Upper lobe of right lung (tissue), 1 donor: ENCODE results near the gene TNFAIP8L3. TPM values are rescaled to one million over a fixed set of nuclear protein-coding genes. Genes with fewer than 3 reads are reported as not detected.

Experiments
- ATAC-seq: fragments of 200-7000 bp; cut with Tn5 transposase; one replicate; pipeline ENCODE4 v1.9.1; 2020; ENCODE audit warnings: mild to moderate bottlenecking, moderate library complexity
- DNase-seq: peaks from one replicate; pipeline ENCODE4 v3.0.0-alpha.2; 2020
- H3K27ac ChIP-seq: fragments of 200-600 bp; one replicate; pipeline ENCODE4 v1.8.0; 2022
- H3K27me3 ChIP-seq: fragments of 200-600 bp; one replicate; pipeline ENCODE4 v1.8.0; 2022; ENCODE audit warnings: mild to moderate bottlenecking
- H3K36me3 ChIP-seq: fragments of 200-600 bp; one replicate; pipeline ENCODE4 v1.8.0; 2022
- H3K4me1 ChIP-seq: fragments of 200-600 bp; one replicate; pipeline ENCODE4 v1.8.0; 2022
- H3K4me3 ChIP-seq: fragments of 200-600 bp; one replicate; pipeline ENCODE4 v1.8.0; 2022; ENCODE audit warnings: mild to moderate bottlenecking
- H3K9me3 ChIP-seq: fragments of 200-600 bp; one replicate; pipeline ENCODE4 v1.8.0; 2022
- CTCF ChIP-seq: fragments of 200-600 bp; IDR thresholded peaks from one replicate; pipeline ENCODE4 v1.8.0; 2022; ENCODE audit warnings: antibody characterized with exemption
- intact Hi-C: fragments of 100-400 bp; cut with DNase I; formaldehyde crosslinking; loops from one replicate; pipeline ENCODE4 v1.11.0; 2022
- total RNA-seq: library from RNA; stranded (reverse); fragmentation: NEBNext Ultra II Directional; extraction: Animal tissue kit (Norgen Biotek cat#: 25700); gene quantifications from one replicate; pipeline ENCODE4 v1.2.1, GENCODE V29; 2021
- donor health status: DM: no; HTN: yes; CAD: no; lungs with severe emphysema.

Gene TNFAIP8L3
- total RNA-seq, 1 donor from 2014 or later: 10.9 TPM

- Histone ChIP-seq H3K4me3 (no peak overlapping the region), H3K36me3 (no peaks in the 10 kb centered on the region), H3K4me1 (peaks cover 7% of the 10 kb centered on the region), H3K27ac (no peak overlapping the region), H3K27me3 (no peaks in the 10 kb centered on the region), H3K9me3 (no peaks in the 10 kb centered on the region)
- no peak for ATAC-seq
- no peak for TF ChIP-seq CTCF
- no peak for DNase-seq
- intact Hi-C loops: no loop called here
Observed at GRCh38 chr15:51074926-51075325, 19.8 kb downstream of the TNFAIP8L3 start.

GRCh38 chr15:51071578-51071977, 23.1 kb downstream of the TNFAIP8L3 start:
- no peak overlapping the region for H3K27ac ChIP-seq
- intact Hi-C loops: no loop called here
- TF ChIP-seq CTCF: no peak

GRCh38 chr15:51069983-51070382, 24.7 kb downstream of the TNFAIP8L3 start:
- Histone ChIP-seq H3K27ac (no peak overlapping the region), H3K36me3 (no peaks in the 10 kb centered on the region), H3K4me1 (no peaks in the 10 kb centered on the region), H3K4me3 (no peak overlapping the region), H3K27me3 (no peaks in the 10 kb centered on the region), H3K9me3 (no peaks in the 10 kb centered on the region)
- intact Hi-C loops: no loop called here
- no peak for ATAC-seq
- no peak for TF ChIP-seq CTCF
- DNase-seq: no peak

More at GRCh38 chr15:51071578-51071977, 23.1 kb downstream of the TNFAIP8L3 start:
- DNase-seq: no peak
- no peak for ATAC-seq
- H3K27me3 ChIP-seq: no peaks in the 10 kb centered on the region
- peaks cover 2% of the 10 kb centered on the region for H3K4me1 ChIP-seq
- H3K4me3 ChIP-seq: no peak overlapping the region
- no peaks in the 10 kb centered on the region for H3K9me3 ChIP-seq
- no peaks in the 10 kb centered on the region for H3K36me3 ChIP-seq

GRCh38 chr15:51067510-51067909, 27.2 kb downstream of the TNFAIP8L3 start:
- no peaks in the 10 kb centered on the region for H3K36me3 ChIP-seq
- intact Hi-C loops: no loop called here
- ATAC-seq: no peak
- no peaks in the 10 kb centered on the region for H3K4me1 ChIP-seq
- H3K9me3 ChIP-seq: no peaks in the 10 kb centered on the region
- no peak overlapping the region for H3K27ac ChIP-seq
- H3K4me3 ChIP-seq: no peak overlapping the region
- H3K27me3 ChIP-seq: no peaks in the 10 kb centered on the region
- no peak for DNase-seq
- no peak for TF ChIP-seq CTCF

- Histone ChIP-seq H3K27ac (peak overlapping the region; percentile 42), H3K27me3 (no peaks in the 10 kb centered on the region), H3K36me3 (no peaks in the 10 kb centered on the region), H3K9me3 (no peaks in the 10 kb centered on the region), H3K4me3 (no peak overlapping the region), H3K4me1 (no peaks in the 10 kb centered on the region)
- intact Hi-C loops: no loop called here
- TF ChIP-seq CTCF: no peak
- DNase-seq (no peak), ATAC-seq (no peak)
Observed at GRCh38 chr15:51065781-51066180, 28.9 kb downstream of the TNFAIP8L3 start.

GRCh38 chr15:51065261-51065660, 29.4 kb downstream of the TNFAIP8L3 start:
- H3K9me3 ChIP-seq: no peaks in the 10 kb centered on the region
- TF ChIP-seq CTCF: no peak
- intact Hi-C loops: no loop called here
- no peaks in the 10 kb centered on the region for H3K4me1 ChIP-seq
- H3K4me3 ChIP-seq: no peak overlapping the region
- H3K36me3 ChIP-seq: no peaks in the 10 kb centered on the region
- DNase-seq (no peak), ATAC-seq (no peak)
- no peaks in the 10 kb centered on the region for H3K27me3 ChIP-seq
- peak overlapping the region; percentile 42 for H3K27ac ChIP-seq
